OCI-LY7 (cell line): ENCODE data around the gene SMG9.

Source experiments
- EZH2phosphoT487 ChIP-seq: fragments of 200-600 bp; sonication (generic); IDR thresholded peaks from 2 replicates; pipeline ENCODE4 v1.6.1; 2018; ENCODE audit warnings: low read depth, borderline replicate concordance, mild to moderate bottlenecking, mixed run types, antibody characterized with exemption, low read length, moderate library complexity, mixed read lengths
- TF ChIP-seq, protein P1 (sequence below): fragments of 200-600 bp; sonication (generic); conservative IDR thresholded peaks from 2 replicates; pipeline ENCODE4 v1.5.1; 2014; ENCODE audit warnings: mild to moderate bottlenecking, antibody characterized with exemption, low read length, moderate library complexity, mixed read lengths

DNA sequence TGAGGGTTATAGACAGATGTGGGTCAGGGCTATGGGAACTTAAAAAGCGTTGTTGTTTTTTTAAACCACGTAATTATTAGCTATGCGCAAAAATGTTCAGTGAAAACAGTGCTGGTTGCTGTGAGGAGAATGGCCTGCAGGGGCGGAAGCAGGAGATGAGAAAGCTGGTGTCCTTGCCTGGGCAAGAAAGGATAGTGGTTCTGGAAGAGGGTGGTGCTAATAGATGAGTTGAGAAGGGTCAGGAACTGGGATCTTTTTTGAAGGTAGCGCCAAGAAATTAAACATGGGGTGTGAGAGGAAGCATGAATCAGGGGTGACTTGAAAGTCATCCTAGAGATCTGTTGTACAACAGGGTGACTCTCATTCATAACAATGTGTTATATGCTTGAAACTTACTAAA lies 4.8 kb upstream of the SMG9 start:
- TF ChIP-seq, protein P1, sequence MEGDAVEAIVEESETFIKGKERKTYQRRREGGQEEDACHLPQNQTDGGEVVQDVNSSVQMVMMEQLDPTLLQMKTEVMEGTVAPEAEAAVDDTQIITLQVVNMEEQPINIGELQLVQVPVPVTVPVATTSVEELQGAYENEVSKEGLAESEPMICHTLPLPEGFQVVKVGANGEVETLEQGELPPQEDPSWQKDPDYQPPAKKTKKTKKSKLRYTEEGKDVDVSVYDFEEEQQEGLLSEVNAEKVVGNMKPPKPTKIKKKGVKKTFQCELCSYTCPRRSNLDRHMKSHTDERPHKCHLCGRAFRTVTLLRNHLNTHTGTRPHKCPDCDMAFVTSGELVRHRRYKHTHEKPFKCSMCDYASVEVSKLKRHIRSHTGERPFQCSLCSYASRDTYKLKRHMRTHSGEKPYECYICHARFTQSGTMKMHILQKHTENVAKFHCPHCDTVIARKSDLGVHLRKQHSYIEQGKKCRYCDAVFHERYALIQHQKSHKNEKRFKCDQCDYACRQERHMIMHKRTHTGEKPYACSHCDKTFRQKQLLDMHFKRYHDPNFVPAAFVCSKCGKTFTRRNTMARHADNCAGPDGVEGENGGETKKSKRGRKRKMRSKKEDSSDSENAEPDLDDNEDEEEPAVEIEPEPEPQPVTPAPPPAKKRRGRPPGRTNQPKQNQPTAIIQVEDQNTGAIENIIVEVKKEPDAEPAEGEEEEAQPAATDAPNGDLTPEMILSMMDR = peak; percentile 73
- no peak for TF ChIP-seq EZH2phosphoT487
